CD4-positive, alpha-beta T cell treated with Interleukin-12 subunit alpha and Interleukin-12 subunit beta, for 1 hour (primary cell): ENCODE measurements around the gene ZFPL1.

Experiments used
- DNase-seq: peaks from one replicate; pipeline ENCODE4 v3.0.0-alpha.2; 2020

ZFPL1 gene

GRCh38 chr11:65130631-65131416, 46.8 kb downstream of the ZFPL1 start:
- no peak for DNase-seq

- no peak for DNase-seq
These were observed 47.4 kb downstream of the ZFPL1 start for GRCh38 chr11:65131417-65131776.

GRCh38 chr11:65131895-65132237, 47.8 kb downstream of the ZFPL1 start:
- DNase-seq, result no peak

DNA sequence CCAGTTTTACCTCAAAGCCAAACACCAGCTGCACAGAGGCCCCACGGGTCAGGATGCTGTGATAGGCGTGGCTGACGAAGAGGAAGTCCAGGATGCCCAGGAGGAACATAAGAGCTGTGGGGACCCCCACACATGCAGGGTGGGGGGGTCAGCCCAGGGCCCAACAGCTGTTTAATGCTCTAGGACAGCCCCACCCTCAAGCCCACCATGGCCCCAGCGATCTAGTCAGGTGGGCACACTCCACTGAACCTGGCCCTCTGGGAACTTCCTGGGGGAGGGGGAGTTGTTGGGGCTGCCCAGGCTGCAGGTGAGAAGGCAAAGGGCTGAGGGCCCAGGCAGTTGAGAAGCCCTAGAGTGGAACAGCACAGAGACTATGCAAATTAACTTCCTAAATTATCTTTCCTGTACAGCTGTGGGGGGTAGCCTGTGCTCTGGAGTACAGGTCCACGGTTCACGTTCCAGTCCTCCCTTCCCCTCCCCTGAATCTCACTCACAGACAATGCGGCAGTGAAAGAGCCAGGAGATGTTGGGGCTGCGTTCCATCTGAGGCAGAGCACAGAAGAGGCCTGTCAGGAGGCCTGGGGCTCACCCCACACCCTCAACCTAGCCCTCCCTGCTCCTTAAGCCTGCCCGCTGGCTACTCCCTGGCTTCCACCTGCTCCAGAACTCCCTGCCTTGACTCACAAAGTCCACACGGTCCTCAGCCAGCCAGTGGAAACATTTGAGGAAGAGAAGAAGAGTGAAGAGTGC, 48.4 kb downstream of the ZFPL1 start:
- no peak for DNase-seq

DNA sequence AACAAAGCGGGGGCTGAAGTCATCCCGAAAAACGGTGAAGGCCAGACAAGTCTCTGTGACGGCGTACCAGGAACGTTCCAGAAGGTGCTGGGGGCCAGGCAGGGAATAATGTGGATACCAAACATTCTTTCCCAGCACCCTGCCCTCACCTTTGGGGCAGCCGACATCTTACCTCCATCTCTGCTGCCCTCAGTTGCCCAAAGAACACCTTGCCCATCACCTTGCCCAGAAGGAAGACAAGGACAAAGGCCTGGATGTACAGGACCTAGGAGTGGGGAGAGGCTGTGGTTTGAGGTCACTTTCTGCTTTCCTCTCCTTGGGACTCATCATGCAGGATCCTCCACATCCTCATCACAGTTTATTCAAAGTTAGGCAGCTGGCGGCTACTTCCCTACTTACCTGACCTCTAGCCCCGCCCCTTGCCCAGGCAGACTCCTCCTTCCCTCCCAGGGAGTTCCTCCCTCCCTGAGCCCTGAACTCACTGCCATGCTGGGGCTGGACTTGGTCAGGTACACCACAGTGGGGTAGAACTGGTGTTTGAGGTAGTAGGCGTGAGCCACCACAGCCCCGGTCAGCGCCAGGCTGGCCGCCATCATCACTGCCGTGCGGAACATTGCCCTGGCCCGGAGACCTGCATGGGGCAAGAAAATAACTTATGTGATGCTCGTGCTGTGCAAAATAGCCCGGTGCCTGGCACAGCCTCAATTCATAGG, 49.1 kb downstream of the ZFPL1 start:
- peak; percentile 57 for DNase-seq

- DNase-seq, result no peak
These were observed 49.7 kb downstream of the ZFPL1 start for GRCh38 chr11:65133724-65134123.

DNA sequence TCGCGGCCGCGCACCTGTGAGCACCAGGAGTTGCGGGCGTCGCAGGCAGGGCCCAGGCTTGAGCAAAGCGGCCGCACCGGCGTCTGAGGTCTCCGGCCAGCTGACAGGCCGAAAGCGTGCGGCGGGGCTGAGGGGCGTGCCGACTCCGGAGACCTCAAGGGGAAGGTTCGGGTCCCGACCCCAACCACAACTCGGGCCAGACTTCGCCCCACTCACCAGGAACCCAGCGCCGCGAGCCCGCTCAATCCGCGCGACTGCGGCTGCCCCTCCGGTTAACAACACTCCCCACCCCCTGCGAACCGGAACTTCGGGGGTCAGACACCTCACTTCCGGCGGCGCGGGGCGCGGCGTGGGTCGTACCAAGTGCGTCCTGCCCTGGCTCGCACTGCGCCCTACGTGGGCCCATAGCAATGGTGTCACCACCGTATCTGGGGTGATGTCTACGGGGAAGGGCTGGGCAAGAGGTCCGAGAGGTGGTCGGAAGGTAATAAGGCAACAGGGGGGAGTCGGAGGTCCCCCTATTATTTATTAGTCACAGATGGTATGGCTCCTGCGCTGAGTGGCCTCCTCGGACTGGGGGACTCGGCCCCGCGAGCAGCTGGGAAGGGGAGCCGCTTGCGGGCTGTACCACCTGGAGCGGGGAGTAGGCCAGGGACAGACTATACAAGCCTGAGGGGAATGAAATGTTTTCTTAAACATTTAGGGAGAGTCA, 50.4 kb downstream of the ZFPL1 start, which contains the start of gene SYVN1:
TSS of gene SYVN1 (minus strand) at position 280 of the 712 bp plus-strand sequence. CDS start 918 bp downstream, outside the sequence.
- peak; percentile 92 for DNase-seq

DNA sequence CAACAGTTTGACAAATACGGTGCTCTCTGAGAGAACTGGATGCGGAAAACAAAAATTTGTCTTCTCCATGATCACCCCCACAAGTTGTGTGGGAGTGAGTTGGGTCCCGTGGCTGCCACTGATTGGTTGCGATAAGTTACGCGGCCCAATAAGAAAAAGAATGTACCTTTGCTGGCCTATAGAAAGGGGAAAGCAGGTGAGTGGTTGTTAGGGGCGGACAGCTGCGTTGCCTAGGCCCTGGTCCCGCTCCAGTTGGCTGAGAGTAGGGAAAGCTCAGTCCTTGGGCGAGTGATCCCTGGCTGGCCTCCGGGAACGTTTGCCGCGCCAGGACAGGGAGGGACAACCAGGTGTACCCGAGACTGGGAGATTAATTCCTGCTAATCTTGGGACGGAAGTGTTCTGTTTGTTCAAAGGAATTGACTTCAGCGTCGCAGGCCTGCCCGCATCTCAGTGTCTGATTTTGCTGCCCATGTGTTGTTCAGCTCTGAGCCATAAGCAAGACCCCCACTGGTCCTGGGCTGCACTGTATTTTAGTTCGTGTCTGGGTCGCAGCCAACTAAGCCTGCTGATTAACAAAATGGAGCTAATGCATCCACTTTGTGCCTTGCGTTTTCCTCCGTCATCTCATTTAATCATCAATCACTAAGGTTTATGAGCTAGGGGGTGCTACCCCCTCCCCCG, 51.1 kb downstream of the ZFPL1 start:
- peak; percentile 93 for DNase-seq

DNA sequence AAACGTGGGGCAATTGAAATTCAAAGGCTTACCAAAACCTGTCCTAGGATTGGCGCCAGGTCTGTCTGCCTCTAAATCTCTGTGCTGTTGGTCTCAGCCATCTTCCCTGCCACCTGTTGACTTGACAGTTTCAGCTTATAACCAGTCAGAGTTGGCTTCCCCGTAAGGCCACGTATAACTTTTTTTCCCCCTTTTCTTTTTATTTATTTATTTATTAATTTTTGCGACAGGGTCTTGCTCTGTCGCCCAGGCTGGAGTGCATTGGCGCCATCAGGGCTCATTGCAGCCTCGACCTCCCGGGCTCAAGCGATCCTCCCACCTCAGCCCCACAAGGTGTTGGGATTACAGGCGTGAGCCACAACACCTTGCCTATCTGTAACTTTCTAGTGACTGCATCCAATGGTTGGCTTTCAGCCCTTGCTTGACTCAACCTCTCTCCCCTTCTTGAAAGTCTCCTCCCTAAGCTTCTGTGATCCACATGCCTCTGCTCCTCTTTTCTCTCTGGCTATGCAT, 51.7 kb downstream of the ZFPL1 start:
- no peak for DNase-seq

DNA sequence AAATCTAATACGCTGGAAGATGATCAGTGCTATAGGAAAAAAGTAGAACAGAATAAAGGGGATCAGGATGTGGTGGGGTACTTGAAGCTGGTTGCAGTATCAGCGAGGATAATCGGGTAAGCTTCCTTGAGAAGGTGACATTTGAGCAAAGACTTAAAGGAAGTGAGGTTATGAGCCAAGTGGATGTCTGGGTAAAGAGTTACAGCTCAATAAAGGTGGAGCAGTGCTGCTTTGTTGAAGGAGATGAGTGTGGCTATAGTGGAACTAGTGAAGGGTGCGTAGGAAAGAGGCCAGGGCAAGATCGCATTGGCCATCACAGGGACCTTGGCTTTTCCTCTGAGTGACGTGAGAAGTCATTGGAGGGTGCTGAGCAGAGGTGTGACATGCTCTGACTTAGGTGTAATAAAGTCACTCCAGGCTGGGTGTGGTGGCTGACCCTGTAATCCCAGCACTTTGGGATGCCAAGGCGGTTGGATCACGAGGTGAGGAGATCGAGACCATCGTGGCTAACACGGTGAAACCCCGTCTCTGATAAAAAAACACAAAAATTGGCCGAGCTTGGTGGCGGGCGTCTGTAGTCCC, 52.6 kb downstream of the ZFPL1 start:
- no peak for DNase-seq
